HG03439 (cell line): ENCODE results near the gene ZBTB44.
"Not testable (repeated sequence)": the region's sequence is repeated elsewhere in the genome, so short reads cannot be mapped to it uniquely, and the experiment has no call there.

Experiments used
- ATAC-seq: cut with Tn5 transposase; IDR thresholded peaks from one replicate; pipeline ENCODE4 v1.9.1; 2021; ENCODE audit warnings: mild to moderate bottlenecking, moderate library complexity; ENCODE audit not compliant: unreplicated experiment

Gene ZBTB44, protein sequence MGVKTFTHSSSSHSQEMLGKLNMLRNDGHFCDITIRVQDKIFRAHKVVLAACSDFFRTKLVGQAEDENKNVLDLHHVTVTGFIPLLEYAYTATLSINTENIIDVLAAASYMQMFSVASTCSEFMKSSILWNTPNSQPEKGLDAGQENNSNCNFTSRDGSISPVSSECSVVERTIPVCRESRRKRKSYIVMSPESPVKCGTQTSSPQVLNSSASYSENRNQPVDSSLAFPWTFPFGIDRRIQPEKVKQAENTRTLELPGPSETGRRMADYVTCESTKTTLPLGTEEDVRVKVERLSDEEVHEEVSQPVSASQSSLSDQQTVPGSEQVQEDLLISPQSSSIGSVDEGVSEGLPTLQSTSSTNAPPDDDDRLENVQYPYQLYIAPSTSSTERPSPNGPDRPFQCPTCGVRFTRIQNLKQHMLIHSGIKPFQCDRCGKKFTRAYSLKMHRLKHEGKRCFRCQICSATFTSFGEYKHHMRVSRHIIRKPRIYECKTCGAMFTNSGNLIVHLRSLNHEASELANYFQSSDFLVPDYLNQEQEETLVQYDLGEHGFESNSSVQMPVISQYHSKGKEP

DNA sequence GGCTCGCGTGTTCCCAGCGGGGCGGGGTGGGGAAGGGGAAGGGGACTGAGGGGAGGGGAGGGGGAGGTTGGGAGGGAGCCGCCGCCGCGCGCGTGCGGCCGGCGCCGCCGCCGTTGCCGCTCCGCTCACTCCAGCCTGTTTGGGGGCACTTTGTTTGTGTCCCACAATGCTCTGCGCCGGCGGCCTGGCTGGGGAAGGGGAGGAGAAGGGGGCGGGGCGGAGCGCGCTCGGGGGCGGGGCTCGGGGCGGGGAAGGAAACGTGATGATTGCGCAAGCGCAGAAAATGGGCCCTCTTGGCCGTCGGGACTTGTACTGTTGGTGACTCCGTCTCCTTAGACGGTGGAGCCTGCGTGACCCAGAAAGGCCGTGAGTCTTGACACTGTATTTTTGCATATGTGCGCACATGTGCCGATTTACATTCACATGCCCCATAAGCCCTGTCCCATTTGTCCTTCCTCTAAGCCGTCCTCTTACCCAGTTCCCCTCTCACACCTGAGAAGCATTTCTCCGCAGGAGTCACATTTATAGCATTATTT lies at the start of gene ZBTB44:
Gene ZBTB44 (minus strand): TSS at position 168 of the 536 bp plus-strand sequence. CDS start 53,044 bp downstream, outside the sequence.
- ATAC-seq: peak; percentile 68

DNA sequence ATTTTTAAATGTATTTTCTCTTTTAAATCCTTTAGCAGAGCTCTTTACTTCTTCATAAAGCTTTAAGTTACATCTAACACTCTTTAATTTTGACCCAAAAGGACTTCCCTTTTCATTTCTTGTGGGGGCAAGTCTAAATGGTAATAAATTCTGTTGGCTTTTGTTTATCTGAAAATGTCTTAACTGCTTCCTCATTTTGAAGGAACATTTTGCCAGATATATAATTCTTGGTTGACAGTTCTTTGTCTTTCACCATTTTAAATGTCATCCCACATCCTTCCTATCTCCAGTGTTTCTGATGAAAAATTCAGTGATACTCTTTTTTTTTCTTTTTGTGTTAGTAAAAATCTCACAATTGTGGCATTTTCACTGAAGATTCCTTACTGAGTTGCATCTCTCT lies 44.7 kb upstream of the ZBTB44 start:
- no peak for ATAC-seq

DNA sequence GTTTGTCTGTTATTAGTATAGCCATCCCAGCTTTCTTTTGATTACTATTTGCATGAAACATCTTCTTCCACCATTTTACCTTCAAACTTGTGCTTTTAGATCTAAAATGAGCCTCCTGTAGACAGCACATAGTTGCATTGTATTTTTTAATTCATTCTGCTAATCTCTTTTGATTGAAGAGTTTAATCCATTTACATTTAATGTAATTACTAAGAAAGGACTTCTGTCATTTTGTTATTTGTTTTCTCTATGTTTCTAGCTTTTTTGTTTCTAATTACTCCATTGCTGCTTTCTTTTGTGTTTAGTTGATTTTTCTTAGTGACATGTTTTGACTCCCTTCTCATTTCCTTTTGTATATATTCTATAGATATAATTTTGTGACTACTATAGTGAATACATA lies 43.7 kb upstream of the ZBTB44 start:
- no peak for ATAC-seq

DNA sequence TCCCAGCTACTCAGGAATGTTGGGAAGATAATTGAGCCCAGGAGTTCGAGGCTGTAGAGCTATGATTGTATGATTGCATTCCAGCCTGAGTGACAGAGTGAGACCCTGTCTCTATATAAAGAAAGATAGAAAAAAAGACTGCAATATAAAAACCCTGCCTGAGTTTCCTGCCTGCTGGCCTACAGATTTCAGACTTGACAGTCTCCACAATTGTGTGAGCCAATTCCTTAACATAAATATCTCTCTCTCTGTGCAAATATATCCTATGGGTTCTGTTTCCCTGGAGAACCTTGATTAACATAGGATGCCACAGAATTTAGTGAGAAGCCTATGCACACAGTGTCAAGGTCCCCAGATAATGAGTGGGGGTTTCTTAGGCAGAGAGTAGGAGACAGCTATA lies 32.5 kb upstream of the ZBTB44 start:
- no peak for ATAC-seq

DNA sequence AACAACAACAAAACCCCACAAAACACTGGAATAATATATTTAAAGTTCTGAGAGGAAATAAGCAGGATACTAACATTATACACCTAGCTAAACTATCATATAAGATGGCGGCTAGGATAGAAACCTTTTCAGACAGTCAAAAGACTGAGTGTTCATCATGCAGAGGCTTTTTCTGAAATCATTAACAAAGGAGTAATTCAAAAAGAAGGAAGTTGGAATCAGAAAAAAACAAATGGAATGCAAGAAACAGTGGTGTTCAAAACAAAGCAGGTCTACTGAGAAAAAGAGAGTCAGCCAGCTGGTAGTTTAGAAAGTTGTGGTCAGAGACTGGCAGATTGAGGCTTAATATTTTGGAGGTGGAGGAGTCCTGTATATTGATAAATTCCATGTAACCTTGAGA lies 30.1 kb upstream of the ZBTB44 start:
- ATAC-seq: no peak

DNA sequence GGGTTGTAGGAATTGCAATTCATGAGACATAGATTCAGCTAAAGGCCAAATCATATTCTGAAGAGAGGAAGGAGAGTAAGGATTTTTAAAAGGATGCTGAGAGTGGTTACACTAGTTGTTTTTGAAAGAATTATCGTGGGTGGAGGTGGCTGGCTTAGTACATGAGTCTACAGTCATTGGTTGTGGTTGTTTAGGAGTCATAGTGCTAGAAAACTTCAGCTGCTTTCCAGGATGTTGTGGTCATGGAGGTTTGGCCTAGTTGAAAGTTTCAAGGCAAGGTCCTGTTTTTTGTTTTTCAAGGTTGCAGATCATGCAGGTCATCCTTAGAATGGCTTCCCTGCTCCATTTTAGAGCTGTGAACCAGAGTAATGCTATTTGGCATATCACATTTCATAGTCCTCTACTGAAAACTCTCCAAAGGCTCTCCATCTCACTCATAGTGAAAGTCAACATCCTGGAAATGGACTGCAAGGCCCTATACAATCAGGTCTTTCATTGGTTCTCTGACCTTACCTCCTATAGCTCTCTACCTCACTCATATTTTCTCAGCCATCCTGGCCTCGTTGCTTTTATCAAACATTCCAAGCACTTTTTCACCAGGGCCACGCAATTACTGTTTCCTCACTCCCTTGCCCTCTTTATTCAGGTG lies 26.1 kb upstream of the ZBTB44 start:
- ATAC-seq: no peak

DNA sequence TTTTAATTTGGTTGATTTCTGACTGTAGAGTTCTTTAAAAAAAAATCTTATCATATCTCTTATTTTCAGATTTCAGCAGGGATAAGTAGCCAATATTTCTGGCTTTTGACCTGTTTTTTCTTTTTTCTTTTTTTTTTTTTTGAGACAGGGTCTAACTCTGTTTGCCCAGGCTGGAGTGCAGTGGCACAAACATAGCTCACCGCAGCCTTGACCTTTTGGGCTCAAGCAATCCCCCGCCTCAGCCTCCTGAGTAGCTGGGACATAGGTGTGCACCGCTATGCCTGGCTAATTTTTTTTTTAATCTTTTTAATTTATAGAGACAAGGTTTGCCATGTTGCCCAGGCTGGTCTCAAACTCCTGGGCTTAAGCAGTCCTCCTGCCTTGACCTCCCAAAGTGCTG lies 23.9 kb upstream of the ZBTB44 start:
- ATAC-seq: no peak

DNA sequence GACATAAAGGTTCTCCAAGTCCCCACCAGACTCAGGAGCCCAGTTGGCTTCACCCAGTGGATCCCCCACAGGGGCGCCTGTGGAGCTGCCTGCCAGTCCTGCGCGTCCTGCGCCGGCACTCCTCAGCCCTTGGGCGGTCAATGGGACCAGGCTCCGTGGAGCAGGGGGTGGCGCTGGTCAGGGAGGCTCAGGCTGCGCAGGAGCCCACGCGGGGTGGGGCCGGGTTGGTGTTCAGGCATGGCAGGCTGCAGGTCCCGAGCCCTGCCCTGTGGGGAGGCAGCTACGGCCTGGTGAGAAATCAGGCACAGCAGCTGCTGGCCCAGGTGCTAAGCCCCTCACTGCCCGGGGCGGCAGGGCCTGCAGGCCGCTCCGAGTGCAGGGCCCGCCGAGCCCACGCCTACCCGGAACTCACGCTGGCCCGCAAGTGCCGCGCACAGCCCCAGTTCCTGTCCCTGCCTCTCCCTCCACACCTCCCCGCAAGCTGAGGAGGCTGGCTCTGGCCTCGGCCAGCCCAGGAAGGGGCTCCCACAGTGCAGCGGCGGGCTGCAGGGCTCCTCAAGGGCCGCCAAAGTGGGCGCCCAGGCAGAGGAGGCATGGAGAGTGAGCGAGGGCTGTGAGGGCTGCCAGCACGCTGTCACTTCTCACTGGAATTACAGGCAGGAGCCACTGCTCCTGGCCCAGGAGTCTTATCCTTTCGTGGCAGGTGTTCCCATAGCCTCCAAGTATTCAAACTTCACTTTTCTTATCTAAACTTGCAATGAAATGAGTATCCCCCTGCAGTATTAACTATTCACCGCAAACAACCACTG lies 22.8 kb upstream of the ZBTB44 start:
- no peak for ATAC-seq

DNA sequence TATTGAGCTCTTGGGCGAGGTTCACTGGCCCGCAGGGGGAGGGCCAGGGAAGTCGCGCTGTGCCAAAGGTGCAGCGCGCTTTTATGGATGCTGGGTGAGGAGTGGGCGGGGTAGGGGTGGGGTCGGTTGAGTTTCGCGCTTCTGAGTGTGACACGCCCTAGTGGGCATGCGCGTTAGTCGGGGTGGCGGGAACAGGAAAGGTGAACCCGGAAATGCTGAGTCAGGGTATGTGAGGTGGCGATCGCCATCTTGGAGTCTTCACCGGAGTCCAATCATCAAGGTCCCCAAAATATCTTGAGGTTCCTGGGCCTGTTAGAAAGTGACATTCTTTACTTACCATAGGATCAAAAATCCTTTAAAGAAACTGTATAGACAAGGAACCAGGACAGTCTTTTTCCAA lies 16.7 kb upstream of the ZBTB44 start:
- ATAC-seq: not testable (repeated sequence)

DNA sequence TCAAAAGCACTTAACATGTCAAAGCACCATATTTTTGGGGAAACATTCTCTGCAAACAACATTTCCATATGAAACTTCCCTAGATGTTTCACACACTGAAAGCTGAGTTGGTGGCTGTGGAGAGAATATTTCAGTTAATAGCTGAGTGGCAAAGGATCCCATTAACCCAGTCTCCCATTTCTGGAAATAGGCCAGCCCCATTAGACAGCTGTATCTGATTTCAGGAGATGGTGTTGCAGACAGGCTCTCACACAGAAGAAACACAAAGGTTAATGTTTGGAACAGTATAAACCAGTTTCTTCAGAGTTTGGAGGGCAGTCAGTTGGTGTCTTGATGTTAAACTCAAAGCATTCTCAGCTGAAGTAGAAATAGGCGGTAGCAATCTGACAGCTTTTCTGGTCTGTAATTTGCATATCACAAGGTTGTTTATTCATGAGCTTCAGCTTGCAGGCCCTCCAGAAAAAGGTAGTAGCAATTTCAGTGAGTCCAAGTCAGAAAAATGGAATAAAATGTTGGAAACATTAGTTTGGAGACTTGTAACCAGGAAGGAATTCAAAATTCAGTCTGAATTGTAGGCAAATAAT lies 15.5 kb upstream of the ZBTB44 start:
- no peak for ATAC-seq

DNA sequence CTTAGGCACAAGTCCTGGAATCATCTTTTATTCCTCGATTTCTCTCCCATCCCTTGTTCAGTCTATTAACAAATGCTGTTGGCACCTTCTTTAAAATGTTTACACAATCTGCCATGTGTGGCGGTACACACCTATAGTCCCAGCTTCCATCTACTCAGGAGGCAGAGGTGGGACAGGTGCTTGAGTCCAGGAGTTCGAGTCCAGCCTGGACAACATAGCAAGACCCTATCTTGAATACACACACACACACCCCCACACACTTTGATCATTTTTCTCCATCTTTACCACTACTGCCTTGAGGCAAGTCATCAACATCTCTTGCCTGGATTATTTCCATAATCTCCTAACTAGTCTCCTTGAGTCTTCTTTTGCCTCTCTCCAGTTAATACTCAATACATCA lies 13.7 kb upstream of the ZBTB44 start:
- no peak for ATAC-seq

DNA sequence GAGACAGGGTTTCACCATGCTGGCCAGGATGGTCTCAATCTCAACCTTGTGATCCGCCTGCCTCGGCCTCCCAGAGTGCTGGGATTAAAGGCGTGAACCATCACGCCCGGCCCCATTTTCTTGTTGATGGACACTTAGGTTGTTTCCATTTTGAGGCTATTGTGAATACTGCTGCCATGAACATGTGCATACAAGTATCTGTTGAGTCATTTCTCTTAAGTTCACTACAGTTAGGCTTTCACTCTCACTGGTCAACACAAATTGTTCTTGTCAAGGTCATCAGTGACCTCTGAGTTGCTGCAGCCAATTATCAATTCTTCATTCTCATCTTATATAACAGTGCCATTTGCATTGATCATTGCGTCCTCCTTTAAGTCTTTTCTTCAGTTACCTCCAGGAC lies 13.0 kb upstream of the ZBTB44 start:
- ATAC-seq: no peak

DNA sequence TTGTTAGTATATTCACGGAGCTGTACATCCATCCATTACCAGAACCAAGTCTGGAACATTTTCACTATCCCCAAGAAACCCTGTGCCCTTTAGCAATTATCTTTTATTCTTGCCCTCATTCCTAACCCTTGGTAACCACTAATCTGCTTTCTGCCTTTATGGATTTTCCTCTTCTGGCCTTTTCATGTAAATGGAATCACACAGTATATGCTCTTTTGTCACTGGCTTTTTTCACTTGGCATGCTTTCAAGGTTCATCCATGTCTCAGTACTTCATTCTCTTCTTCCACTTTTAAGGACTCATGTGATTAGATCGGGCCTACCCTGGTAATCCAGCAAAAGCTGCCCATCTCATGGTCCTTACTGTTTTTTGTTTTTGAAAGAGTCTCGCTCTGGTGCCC lies 11.0 kb upstream of the ZBTB44 start:
- ATAC-seq: no peak

DNA sequence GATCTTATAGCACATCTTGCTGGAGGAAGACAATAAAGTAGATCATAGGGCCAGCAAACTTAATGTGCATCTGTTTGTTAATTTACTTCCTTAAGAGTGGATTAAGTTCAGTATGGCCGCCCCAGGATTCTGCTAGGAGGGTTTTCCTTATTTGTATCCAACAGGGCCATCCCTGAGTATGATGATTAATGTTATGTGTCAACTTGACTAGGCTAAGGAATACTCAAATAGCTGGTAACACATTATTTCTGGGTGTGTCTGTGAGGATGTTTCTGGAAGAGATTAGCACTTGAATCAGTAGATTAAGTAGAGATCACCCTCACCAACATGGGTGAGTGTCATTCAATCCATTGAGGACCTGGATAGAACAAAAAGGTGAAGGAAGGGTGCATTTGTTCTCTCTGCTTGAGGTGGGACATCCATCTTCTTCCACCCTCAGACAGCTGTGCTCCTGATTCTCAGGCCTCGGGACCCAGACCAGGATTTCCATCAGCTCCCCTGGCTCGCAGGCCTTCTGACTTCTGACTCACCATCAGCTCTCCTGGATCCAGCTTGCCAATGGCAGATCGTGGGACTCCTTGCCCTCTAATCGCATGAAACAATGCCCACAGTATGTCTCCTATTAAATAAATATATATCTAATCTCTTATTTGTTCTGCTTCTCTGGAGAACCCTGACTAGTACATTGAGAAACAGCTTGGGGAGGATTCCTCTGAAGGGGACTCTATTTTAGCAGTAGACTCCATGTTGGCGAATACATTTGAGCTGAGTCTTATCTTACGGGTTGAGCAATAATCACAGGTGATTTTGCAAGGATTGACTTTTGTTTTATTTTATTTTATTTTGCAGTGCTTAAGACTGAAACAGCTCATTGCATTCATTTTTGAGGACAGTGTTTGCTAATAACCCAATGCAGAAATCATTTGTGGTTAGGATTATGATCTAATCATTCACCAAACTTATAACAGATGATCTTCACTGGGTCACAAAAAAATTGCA lies 9.0 kb upstream of the ZBTB44 start:
- ATAC-seq: no peak

DNA sequence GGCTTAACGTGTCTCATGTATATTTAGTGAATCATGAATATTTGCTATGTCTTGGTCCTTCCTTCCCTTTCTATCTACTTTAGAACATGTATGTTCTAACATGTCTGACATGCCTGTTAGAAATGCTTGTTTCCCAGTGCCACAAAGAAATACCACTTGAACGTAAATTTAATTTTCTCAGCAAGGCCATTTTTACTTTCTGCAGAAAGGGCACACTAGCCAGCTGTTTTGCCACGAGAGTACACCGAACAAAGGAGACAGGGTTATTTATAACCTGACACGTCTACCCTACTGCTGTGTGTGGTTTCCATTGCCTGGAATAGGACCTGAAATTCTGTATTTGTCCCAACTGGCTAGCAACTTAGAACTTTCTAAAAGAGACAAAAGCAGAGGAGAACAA lies 7.4 kb upstream of the ZBTB44 start:
- ATAC-seq: no peak

DNA sequence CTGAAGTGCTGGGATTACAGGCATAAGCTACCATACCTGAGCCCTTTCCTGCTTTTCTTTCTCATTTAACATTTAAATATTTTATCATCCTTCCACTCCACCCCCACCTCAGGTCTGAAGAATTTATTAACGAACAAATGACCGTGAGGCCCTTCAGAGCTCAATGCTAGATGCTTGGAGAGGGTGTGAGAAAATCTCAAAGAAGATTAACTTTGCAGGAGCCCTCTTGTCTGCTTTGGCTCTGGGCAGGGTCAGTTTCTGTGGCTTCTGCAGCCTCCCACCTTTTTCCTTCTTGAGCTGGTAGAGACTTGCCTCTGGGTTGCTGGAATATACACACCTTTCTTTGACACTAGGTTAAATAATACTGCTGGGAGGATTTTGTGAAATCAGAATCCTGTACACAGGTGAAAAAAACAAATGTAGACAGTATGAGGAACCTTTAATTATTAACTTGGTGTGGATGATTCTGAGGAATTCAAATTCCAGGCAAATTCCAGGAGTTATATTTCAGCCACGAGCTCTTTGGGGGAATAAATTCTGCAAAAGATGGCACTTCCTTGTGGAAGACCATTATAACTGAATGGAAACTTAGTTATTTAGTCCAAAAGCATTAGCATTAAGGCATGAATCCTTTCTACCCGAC lies 3.4 kb upstream of the ZBTB44 start:
- ATAC-seq: no peak

DNA sequence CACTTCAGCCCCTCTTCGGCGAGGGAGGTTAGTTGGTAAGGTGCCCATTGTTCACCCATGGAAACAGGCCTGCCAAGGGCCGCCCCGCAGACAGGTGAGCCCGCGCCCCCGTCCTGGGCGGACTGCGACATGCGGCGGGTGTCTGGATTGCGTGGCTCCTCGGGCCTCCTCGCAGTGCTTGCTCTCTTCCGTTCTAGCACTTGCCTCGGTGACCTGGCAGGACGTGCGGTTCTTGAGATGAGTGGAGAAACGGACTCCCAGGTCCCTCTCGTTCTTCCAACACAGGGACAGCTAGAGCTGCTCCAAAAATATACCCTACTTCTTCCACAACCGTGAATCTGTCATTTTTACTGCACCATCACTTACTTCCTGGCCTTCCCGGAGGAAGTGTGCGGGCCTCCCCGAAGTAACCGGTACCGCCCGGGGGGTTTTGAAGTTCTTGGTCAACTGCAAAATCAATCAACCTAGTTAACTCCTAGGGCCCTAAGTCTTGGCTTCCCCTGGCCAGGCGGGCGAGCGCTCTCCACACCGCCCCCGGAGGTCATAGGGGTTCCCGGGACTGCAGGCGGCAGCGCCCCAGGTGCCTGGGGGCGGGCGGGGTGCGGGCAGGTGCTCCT lies 745 bp upstream of the ZBTB44 start:
- peak; percentile 31 for ATAC-seq

DNA sequence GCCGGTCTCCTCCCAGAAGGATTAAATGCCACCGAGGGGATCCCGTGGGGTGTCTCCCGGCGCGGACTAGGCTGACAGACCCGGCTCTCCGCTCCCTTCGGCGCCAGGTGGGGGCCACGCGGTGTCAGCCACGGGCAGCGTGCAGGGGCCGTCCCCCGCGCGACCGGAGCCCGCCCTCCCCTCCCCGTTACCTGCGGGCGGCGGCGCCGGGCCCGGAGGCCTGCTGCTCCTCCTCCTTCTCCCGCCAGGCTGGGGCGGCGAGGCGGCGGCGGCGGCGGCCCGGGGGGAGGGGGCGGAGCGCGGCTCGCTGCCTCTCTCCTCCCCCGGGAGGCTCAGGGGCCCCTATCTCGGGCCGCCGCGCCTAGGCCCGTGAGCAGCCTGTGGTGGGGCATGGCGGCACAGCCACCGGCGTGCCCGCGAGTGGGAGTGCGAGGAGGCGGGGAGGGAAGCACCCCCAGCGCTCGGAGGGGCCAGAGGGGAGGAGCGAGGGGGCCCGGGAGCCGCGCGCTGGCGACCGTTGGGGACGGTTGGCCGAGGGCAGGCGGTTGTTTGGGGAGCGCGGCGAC lies 450 bp downstream of the ZBTB44 start:
- peak; percentile 48 for ATAC-seq
